Measurements from ENCODE around the gene FAM107B. TPM values are rescaled to one million over a fixed set of nuclear protein-coding genes. Genes with fewer than 3 reads are reported as not detected.
A peak's percentile ranks its signal among the peaks of the same experiment; 100 is the strongest.

Gene FAM107B
- total RNA-seq, 1 experiment from 2014 or later: 41.3 TPM

- Mint-ChIP-seq H3K9me3 (ENCODE audit: unreplicated experiment) (peaks cover 5% of the 10 kb centered on the region), H3K27me3 (ENCODE audit: insufficient read depth, unreplicated experiment) (no peaks in the 10 kb centered on the region), H3K27ac (ENCODE audit: low read depth, unreplicated experiment) (no peak overlapping the region), H3K4me3 (ENCODE audit: unreplicated experiment) (no peak overlapping the region), H3K4me1 (ENCODE audit: insufficient read depth, unreplicated experiment) (peaks cover under 1% of the 10 kb centered on the region), H3K36me3 (ENCODE audit: insufficient read depth, unreplicated experiment) (no peaks in the 10 kb centered on the region)
- POLR2A ChIA-PET: interaction anchor here (1.3 kb wide), 1 partner anchor 49 kb away, joined by 3 read pairs; no protein-coding TSS in a partner anchor
- TF ChIP-seq CTCF (IDR thresholded peaks at IDR 0.05; ENCODE audit: unreplicated experiment): no peak
- DNase-seq (ENCODE audit: unreplicated experiment): no peak
- no TSS peak for BruUV-seq (replicated peaks)
- intact Hi-C loops (cut with micrococcal nuclease): no loop called here
- CTCF ChIA-PET: interaction anchor here (0.6 to 0.7 kb wide), 3 partner anchors 11 to 456 kb away, joined by 3 to 4 read pairs (median 3); no protein-coding TSS in a partner anchor
Observed at GRCh38 chr10:14787938-14788337, 13.2 kb upstream of the FAM107B start.

- Mint-ChIP-seq H3K4me1 (ENCODE audit: insufficient read depth, unreplicated experiment) (peaks cover 6% of the 10 kb centered on the region), H3K9me3 (ENCODE audit: unreplicated experiment) (peaks cover 5% of the 10 kb centered on the region), H3K36me3 (ENCODE audit: insufficient read depth, unreplicated experiment) (no peaks in the 10 kb centered on the region), H3K27ac (ENCODE audit: low read depth, unreplicated experiment) (no peak overlapping the region), H3K4me3 (ENCODE audit: unreplicated experiment) (no peak overlapping the region), H3K27me3 (ENCODE audit: insufficient read depth, unreplicated experiment) (no peaks in the 10 kb centered on the region)
- TF ChIP-seq CTCF (IDR thresholded peaks at IDR 0.05; ENCODE audit: unreplicated experiment): no peak
- no TSS peak for BruUV-seq (replicated peaks)
- intact Hi-C loops (cut with micrococcal nuclease): no loop called here
- DNase-seq (ENCODE audit: unreplicated experiment): no peak
- ChIA-PET CTCF (no interaction called here), POLR2A (no interaction called here)
Observed at GRCh38 chr10:14784459-14785055, 9.9 kb upstream of the FAM107B start.

GRCh38 chr10:14782691-14783363 lies 8.1 kb upstream of the FAM107B start:
- DNase-seq (ENCODE audit: unreplicated experiment): peak; percentile 58
- Mint-ChIP-seq H3K36me3 (ENCODE audit: insufficient read depth, unreplicated experiment) (no peaks in the 10 kb centered on the region), H3K9me3 (ENCODE audit: unreplicated experiment) (no peaks in the 10 kb centered on the region), H3K4me1 (ENCODE audit: insufficient read depth, unreplicated experiment) (peaks cover 12% of the 10 kb centered on the region), H3K4me3 (ENCODE audit: unreplicated experiment) (no peak overlapping the region), H3K27me3 (ENCODE audit: insufficient read depth, unreplicated experiment) (no peaks in the 10 kb centered on the region), H3K27ac (ENCODE audit: low read depth, unreplicated experiment) (no peak overlapping the region)
- ChIA-PET CTCF (interaction anchor here (0.6 kb wide), 1 partner anchor 1425 kb away, joined by 6 read pairs; no protein-coding TSS in a partner anchor), POLR2A (no interaction called here)
- TF ChIP-seq CTCF (IDR thresholded peaks at IDR 0.05; ENCODE audit: unreplicated experiment): no peak
- BruUV-seq (replicated peaks): no TSS peak
- intact Hi-C loops (cut with micrococcal nuclease): no loop called here

GRCh38 chr10:14781763-14782162 lies 7.1 kb upstream of the FAM107B start:
- POLR2A ChIA-PET: no interaction called here
- no TSS peak for BruUV-seq (replicated peaks)
- no peak for DNase-seq (ENCODE audit: unreplicated experiment)
- intact Hi-C loops (cut with micrococcal nuclease): no loop called here
- no peak overlapping the region for H3K4me3 Mint-ChIP-seq (ENCODE audit: unreplicated experiment)
- peaks cover 12% of the 10 kb centered on the region for H3K4me1 Mint-ChIP-seq (ENCODE audit: insufficient read depth, unreplicated experiment)
- CTCF ChIA-PET: no interaction called here
- no peaks in the 10 kb centered on the region for H3K27me3 Mint-ChIP-seq (ENCODE audit: insufficient read depth, unreplicated experiment)
- H3K9me3 Mint-ChIP-seq (ENCODE audit: unreplicated experiment): no peaks in the 10 kb centered on the region
- H3K36me3 Mint-ChIP-seq (ENCODE audit: insufficient read depth, unreplicated experiment): no peaks in the 10 kb centered on the region
- no peak for TF ChIP-seq CTCF (IDR thresholded peaks at IDR 0.05; ENCODE audit: unreplicated experiment)
- H3K27ac Mint-ChIP-seq (ENCODE audit: low read depth, unreplicated experiment): no peak overlapping the region
